ENCODE measurements around the gene STX7. TPM values are rescaled to one million over a fixed set of nuclear protein-coding genes. Genes with fewer than 3 reads are reported as not detected.
"Not testable (repeated sequence)": the region's sequence is repeated elsewhere in the genome, so short reads cannot be mapped to it uniquely, and the experiment has no call there.

Gene STX7
- total RNA-seq, 4 donors from 2014 or later = 23.7 to 34.1 (median 26.8) TPM

DNA sequence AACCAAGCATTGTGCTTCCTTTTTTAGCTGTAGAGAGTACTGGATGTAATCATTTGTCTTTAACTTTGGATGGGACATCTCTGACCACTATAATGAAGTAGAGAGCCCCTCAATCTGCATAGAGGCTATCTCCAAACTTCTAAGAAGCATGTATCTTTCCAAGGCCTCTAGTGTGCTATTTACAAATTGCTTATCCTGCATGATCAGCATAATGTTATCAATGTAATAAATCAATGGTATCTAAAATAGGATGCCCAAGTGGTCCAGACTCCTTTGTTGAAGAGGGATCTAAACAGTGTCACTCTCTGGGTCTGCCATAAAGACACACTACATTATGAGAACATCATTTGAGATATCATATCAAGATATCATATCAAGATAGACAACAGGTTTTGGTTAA is 31.9 kb upstream of the STX7 start:
- no peak for DNase-seq
- no peaks in the 10 kb centered on the region for H3K9me3 ChIP-seq
- TF ChIP-seq POLR2A (IDR thresholded peaks at IDR 0.05) = no peak
- TF ChIP-seq, protein P1, sequence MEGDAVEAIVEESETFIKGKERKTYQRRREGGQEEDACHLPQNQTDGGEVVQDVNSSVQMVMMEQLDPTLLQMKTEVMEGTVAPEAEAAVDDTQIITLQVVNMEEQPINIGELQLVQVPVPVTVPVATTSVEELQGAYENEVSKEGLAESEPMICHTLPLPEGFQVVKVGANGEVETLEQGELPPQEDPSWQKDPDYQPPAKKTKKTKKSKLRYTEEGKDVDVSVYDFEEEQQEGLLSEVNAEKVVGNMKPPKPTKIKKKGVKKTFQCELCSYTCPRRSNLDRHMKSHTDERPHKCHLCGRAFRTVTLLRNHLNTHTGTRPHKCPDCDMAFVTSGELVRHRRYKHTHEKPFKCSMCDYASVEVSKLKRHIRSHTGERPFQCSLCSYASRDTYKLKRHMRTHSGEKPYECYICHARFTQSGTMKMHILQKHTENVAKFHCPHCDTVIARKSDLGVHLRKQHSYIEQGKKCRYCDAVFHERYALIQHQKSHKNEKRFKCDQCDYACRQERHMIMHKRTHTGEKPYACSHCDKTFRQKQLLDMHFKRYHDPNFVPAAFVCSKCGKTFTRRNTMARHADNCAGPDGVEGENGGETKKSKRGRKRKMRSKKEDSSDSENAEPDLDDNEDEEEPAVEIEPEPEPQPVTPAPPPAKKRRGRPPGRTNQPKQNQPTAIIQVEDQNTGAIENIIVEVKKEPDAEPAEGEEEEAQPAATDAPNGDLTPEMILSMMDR (IDR thresholded peaks at IDR 0.05) = no peak

DNA sequence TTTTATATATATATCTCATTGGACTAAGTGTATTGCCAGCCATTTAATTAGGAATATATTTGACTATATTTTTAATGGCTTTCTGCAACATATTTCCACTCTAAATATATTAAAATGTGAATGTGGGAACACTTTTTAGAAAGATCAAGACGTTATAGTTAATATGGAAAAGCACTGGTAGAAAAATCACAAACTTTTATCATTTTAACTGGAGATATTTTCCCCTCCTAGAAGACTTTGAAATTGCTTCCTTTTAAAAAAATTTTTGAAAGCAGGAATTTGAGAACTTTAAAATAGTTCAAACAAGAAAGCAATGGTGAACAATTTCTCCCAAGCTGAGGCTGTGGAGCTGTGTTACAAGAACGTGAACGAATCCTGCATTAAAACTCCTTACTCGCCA is 25.1 kb upstream of the STX7 start, which contains the start of gene TAAR9:
TSS of gene TAAR9 (plus strand) at position 301 of the 400 bp plus-strand sequence. CDS start at position 314, 13 bp downstream.
- WGBS, 2 donors = 76% methylated on average over 4 of the region's 4 CpGs
- Histone ChIP-seq H3K9me3 (no peaks in the 10 kb centered on the region), H3K27me3 (peaks cover 0 to 25% (median 0%) of the 10 kb centered on the region in 4 donors), H3K36me3 (no peaks in the 10 kb centered on the region), H3K4me1 (no peaks in the 10 kb centered on the region), H3K27ac (no peak within 1 kb of the TSS), H3K4me3 (no peak within 1 kb of the TSS)
- intact Hi-C loops (cut with DNase I) = no loop called here
- TF ChIP-seq, protein P1 (IDR thresholded peaks at IDR 0.05) = no peak
- TF ChIP-seq POLR2A (IDR thresholded peaks at IDR 0.05) = no peak
- DNase-seq = no peak

More for the DNA sequence above, 31.9 kb upstream of the STX7 start:
- no peak overlapping the region for H3K4me3 ChIP-seq
- peaks cover 0 to 13% (median 0%) of the 10 kb centered on the region in 4 donors for H3K27me3 ChIP-seq
- intact Hi-C loops (cut with DNase I) = no loop called here
- H3K36me3 ChIP-seq = no peaks in the 10 kb centered on the region
- no peaks in the 10 kb centered on the region for H3K4me1 ChIP-seq
- H3K27ac ChIP-seq = no peak overlapping the region

DNA sequence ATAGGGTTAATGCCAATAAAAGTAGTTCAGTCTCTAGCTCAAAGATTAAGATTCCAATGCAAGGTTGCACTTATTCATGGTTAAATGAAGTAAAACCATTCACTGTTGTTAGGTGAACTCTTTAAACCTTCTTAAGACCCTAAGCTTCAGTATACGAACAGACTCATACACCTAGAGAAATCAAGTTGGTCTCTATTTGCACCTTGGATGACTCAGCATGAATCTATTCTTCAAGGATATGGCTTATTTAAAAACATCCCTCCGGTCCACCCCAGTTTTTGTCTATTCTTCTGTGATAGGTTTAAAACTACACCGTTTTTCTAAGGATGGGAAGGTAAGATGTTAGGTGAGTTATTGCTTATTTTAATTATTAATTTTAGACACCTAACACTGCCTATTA is 24.2 kb upstream of the STX7 start:
- H3K27ac ChIP-seq = no peak overlapping the region
- intact Hi-C loops (cut with DNase I) = no loop called here

GRCh38 chr6:132534546-132534945 is 21.6 kb upstream of the STX7 start:
- H3K27ac ChIP-seq; H3K4me1 ChIP-seq; DNase-seq; H3K36me3 ChIP-seq; H3K4me3 ChIP-seq; intact Hi-C loops (cut with DNase I); H3K9me3 ChIP-seq: not testable (repeated sequence)
- 64 to 76% methylated on average over 2 of the region's 2 CpGs for WGBS, 2 donors
- peaks cover 0 to 24% (median 0%) of the 10 kb centered on the region in 4 donors for H3K27me3 ChIP-seq

More for the DNA sequence above, 24.2 kb upstream of the STX7 start:
- H3K4me1 ChIP-seq = no peaks in the 10 kb centered on the region
- H3K36me3 ChIP-seq = no peaks in the 10 kb centered on the region
- H3K9me3 ChIP-seq = no peaks in the 10 kb centered on the region
- no peak overlapping the region for H3K4me3 ChIP-seq
- H3K27me3 ChIP-seq = peaks cover 0 to 25% (median 0%) of the 10 kb centered on the region in 4 donors
- 53 to 85% methylated on average over 3 of the region's 3 CpGs for WGBS, 2 donors
- no peak for DNase-seq
- TF ChIP-seq POLR2A (IDR thresholded peaks at IDR 0.05) = no peak
- TF ChIP-seq, protein P1 (IDR thresholded peaks at IDR 0.05) = no peak

- TF ChIP-seq POLR2A (IDR thresholded peaks at IDR 0.05) = no peak
- TF ChIP-seq, protein P1 (IDR thresholded peaks at IDR 0.05) = peak; percentile 51 to 81 (median 78)
- WGBS, 2 donors = 15 to 23% methylated on average over 9 of the region's 9 CpGs
- Histone ChIP-seq H3K27me3 (peaks cover 0 to 39% (median 0%) of the 10 kb centered on the region in 4 donors), H3K4me3 (peak overlapping the region in 1 of 4 donors; percentile 38), H3K9me3 (no peaks in the 10 kb centered on the region), H3K36me3 (no peaks in the 10 kb centered on the region), H3K4me1 (peaks cover 0 to 4% (median 0%) of the 10 kb centered on the region in 3 donors), H3K27ac (no peak overlapping the region)
- DNase-seq = no peak
- intact Hi-C loops (cut with DNase I) = no loop called here
Measured at GRCh38 chr6:132530293-132530974, 17.5 kb upstream of the STX7 start.

Data from esophagus squamous epithelium (tissue), 5 donors.